Kidney epithelial cell (primary cell): ENCODE results near the gene TAF11. TPM values are rescaled to one million over a fixed set of nuclear protein-coding genes. Genes with fewer than 3 reads are reported as not detected.
A peak's percentile ranks its signal among the peaks of the same experiment; 100 is the strongest.
"Not testable (repeated sequence)": the region's sequence is repeated elsewhere in the genome, so short reads cannot be mapped to it uniquely, and the experiment has no call there.

ENCODE experiments used
- DNase-seq: peaks from one replicate; pipeline ENCODE4 v3.0.0-alpha.2; 2010; ENCODE audit warnings: low read depth
- H3K27me3 ChIP-seq: 2 replicates; pipeline ENCODE4 v1.6.0; 2011; ENCODE audit warnings: low read length; ENCODE audit not compliant: control insufficient read depth, insufficient read depth
- H3K36me3 ChIP-seq: 2 replicates; pipeline ENCODE4 v1.5.1; 2011; ENCODE audit warnings: low read length; ENCODE audit not compliant: control insufficient read depth, insufficient read depth
- H3K4me3 ChIP-seq: 2 replicates; pipeline ENCODE4 v1.5.1; 2011; ENCODE audit warnings: low read depth, mild to moderate bottlenecking, control low read depth, low read length
- total RNA-seq: library from RNA; depleted of rRNA; stranded (reverse); fragments of >200 nt; gene quantifications from 2 replicates; pipeline ENCODE4 v1.2.3, GENCODE V29; 2015
- TF ChIP-seq, protein P1 (sequence below): IDR thresholded peaks from 2 replicates; pipeline ENCODE4 v1.5.1; 2011; ENCODE audit warnings: mild to moderate bottlenecking, moderate library complexity, low read length, control low read depth, inconsistent platforms; ENCODE audit not compliant: insufficient read depth, poor library complexity, severe bottlenecking

The TAF11 gene, protein sequence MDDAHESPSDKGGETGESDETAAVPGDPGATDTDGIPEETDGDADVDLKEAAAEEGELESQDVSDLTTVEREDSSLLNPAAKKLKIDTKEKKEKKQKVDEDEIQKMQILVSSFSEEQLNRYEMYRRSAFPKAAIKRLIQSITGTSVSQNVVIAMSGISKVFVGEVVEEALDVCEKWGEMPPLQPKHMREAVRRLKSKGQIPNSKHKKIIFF
- total RNA-seq = 22.5 and 27.5 TPM in 2 replicates

DNA sequence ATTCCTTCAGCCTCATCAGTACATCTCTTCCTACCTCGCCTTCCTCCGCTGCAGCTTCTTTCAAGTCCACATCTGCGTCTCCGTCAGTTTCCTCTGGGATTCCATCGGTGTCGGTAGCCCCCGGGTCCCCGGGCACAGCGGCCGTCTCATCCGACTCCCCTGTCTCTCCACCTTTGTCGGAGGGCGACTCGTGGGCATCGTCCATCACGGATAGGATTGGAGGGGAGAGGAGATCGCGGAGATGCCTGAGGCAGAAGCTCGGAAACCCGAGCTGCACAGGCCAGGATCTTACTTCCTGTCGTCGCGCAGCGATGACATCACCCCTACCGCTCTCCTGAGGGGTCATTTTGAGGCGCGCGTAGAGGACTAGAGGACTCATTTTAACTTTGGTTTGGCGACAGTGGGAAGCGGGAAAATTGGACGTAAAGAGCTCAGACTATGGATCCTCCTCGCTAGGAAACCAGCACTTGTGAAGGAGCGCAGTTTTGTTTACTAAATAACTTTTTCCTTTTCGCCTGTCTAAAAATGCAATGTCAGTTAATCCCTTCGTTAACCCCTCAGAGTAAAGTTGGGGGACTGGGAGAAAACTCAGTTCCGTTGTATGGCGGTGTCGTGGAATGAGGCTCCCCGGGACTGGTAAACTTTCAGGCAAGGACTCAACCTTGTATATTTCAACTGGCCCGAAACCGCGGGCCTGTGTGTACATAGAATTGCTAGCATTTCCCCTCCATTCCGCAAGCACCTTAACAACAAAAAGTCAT, at the start of gene TAF11:
Gene TAF11, minus strand, starts transcription at position 290 of the 761 bp plus-strand sequence. Its CDS starts 85 bp downstream, at position 205.
- H3K4me3 ChIP-seq = peak within 1 kb of the TSS; percentile 80
- H3K27me3 ChIP-seq = no peaks in the 10 kb centered on the region
- DNase-seq = peak; percentile 86
- no peaks in the 10 kb centered on the region for H3K36me3 ChIP-seq
- TF ChIP-seq, protein P1, sequence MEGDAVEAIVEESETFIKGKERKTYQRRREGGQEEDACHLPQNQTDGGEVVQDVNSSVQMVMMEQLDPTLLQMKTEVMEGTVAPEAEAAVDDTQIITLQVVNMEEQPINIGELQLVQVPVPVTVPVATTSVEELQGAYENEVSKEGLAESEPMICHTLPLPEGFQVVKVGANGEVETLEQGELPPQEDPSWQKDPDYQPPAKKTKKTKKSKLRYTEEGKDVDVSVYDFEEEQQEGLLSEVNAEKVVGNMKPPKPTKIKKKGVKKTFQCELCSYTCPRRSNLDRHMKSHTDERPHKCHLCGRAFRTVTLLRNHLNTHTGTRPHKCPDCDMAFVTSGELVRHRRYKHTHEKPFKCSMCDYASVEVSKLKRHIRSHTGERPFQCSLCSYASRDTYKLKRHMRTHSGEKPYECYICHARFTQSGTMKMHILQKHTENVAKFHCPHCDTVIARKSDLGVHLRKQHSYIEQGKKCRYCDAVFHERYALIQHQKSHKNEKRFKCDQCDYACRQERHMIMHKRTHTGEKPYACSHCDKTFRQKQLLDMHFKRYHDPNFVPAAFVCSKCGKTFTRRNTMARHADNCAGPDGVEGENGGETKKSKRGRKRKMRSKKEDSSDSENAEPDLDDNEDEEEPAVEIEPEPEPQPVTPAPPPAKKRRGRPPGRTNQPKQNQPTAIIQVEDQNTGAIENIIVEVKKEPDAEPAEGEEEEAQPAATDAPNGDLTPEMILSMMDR = no peak

- Histone ChIP-seq H3K27me3 (no peaks in the 10 kb centered on the region), H3K4me3 (no peak overlapping the region), H3K36me3 (no peaks in the 10 kb centered on the region)
- DNase-seq = no peak
- TF ChIP-seq, protein P1 = no peak
These were observed 46.7 kb upstream of the TAF11 start for GRCh38 chr6:34934516-34934915.

- H3K4me3 ChIP-seq, H3K27me3 ChIP-seq, DNase-seq, H3K36me3 ChIP-seq: not testable (repeated sequence)
These were observed 44.4 kb upstream of the TAF11 start for GRCh38 chr6:34932202-34932601.

- H3K4me3 ChIP-seq = no peak overlapping the region
- DNase-seq = no peak
These were observed 42.4 kb upstream of the TAF11 start for GRCh38 chr6:34930221-34930620.

GRCh38 chr6:34929241-34929978, 41.6 kb upstream of the TAF11 start:
- no peak for DNase-seq
- Histone ChIP-seq H3K27me3 (no peaks in the 10 kb centered on the region), H3K36me3 (no peaks in the 10 kb centered on the region), H3K4me3 (no peak overlapping the region)
- TF ChIP-seq, protein P1 = no peak

More at GRCh38 chr6:34930221-34930620, 42.4 kb upstream of the TAF11 start:
- TF ChIP-seq, protein P1 = no peak
- Histone ChIP-seq H3K36me3 (no peaks in the 10 kb centered on the region), H3K27me3 (no peaks in the 10 kb centered on the region)

- Histone ChIP-seq H3K27me3 (no peaks in the 10 kb centered on the region), H3K36me3 (no peaks in the 10 kb centered on the region), H3K4me3 (no peak overlapping the region)
- TF ChIP-seq, protein P1 = no peak
- DNase-seq = no peak
These were observed 40.9 kb upstream of the TAF11 start for GRCh38 chr6:34928695-34929094.
